Renal cortical epithelial cell (primary cell): ENCODE data around the gene FNDC3B. TPM values are rescaled to one million over a fixed set of nuclear protein-coding genes. Genes with fewer than 3 reads are reported as not detected.
A peak's percentile ranks its signal among the peaks of the same experiment; 100 is the strongest.

ENCODE experiments used
- DNase-seq: peaks from one replicate; pipeline ENCODE4 v3.0.0-alpha.2; 2011; ENCODE audit warnings: low read depth
- total RNA-seq: library from RNA; depleted of rRNA; stranded (reverse); fragments of >200 nt; gene quantifications from 2 replicates; pipeline ENCODE4 v1.2.3, GENCODE V29; 2014

The FNDC3B gene
- total RNA-seq, 1 donor from 2014 or later: 220 TPM

DNA sequence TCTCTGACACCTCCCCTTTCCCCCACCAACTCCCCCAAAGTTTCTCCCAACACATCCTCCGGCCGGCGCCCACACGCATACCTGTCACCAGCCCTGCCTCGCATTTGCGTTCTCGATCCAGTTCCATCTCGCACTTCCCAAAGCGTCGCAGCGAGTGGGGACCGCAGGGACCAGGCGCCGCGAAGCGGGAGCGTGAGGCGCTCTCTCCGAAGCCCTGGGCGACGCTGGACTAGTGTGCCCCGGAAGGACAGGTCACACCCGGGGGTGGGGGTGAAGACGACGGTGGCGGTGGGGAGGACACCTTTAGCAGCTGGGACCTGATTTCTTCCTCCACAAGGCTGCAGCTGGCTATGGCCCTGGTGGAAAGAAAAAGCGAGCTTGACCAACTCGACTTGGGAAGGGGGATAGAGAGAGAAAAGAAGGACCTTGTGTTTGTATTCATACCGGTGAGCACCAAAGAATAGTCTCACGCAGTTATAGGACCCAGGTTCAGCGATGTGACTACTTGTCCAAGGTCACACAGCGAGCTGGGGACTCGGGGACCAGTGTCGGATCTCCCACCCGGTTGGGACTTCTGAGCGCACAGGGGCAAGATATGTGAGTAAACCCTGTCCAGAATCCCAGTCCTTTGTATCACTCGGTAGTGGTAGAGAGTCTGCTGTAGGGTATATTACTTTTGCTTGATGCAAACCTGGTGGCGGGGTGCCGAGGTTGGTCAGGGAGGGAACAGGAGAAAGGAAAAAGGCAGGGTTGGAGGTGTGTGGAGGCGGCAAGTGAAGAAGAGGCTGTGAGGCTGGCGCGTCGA, 409.5 kb downstream of the FNDC3B start:
- no peak for DNase-seq

DNA sequence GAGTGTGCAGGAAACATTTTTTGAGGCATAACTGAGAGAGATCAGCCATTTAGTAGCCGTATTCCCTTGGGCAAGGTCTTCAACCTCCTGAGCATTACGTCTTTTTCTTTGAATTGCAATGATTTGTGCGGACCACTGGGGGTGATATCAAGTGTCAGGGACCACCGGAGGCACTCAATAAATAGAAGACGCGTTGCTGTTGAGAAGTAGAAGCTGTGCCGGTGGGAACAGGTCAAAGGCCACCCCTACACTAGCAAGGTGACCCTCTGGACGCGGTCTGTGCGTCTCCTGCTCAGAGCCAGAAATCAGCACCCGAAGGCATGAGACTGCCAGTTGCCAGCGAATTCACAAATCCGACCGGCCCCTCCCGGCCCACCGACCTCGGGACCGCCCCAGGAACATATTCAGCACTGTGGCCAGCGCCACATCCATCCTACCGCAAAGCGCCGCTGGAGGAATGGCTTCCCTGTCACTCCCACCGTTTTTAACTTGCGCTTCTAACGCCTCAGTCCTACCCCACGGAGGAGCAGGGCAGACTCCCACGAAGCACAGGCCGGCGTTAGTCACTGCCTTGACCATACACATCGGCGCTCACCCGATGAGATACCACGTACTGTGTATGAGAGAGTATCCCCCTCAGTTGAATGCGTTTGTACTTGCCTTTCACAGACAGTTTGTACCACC, 410.2 kb downstream of the FNDC3B start:
- DNase-seq: peak; percentile 29

Other genes starting within 250 kb of the FNDC3B start
- gene PLD1, start 229.1 kb upstream of the FNDC3B start, total RNA-seq: 5.9 and 20.4 TPM in 2 replicates
- not detected in 2 replicates for gene TMEM212, start 196.2 kb upstream of the FNDC3B start, total RNA-seq